Measurements from ENCODE around the gene NOP14. TPM values are rescaled to one million over a fixed set of nuclear protein-coding genes. Genes with fewer than 3 reads are reported as not detected.

NOP14 gene
- total and polyA plus RNA-seq, 2 experiments from 2014 or later, result 29.9 to 38.7 TPM

GRCh38 chr4:2982012-2982411 lies 18.8 kb upstream of the NOP14 start:
- no peaks in the 10 kb centered on the region for H4K20me1 ChIP-seq (replicated peaks; ENCODE audit: insufficient read depth)
- H3K27me3 Mint-ChIP-seq (ENCODE audit: insufficient read depth, low read depth, poor library complexity), result peaks cover 11% of the 10 kb centered on the region
- ATAC-seq (no peak), DNase-seq (ENCODE audit: low spot score) (no peak)
- peaks cover 7% of the 10 kb centered on the region; the same call in 2 of the 3 replicates for H3K36me3 Mint-ChIP-seq (ENCODE audit: low read depth)
- H3K79me2 ChIP-seq (replicated peaks; ENCODE audit: insufficient read depth), result no peaks in the 10 kb centered on the region
- no peaks in the 10 kb centered on the region for H3K9me2 ChIP-seq (ENCODE audit: insufficient read depth)
- H3K4me2 ChIP-seq, result no peak overlapping the region
- no peaks in the 10 kb centered on the region for H3F3A ChIP-seq (replicated peaks; ENCODE audit: low read depth)
- H3K4me3 Mint-ChIP-seq, result no peak overlapping the region
- H3K27ac ChIP-seq (ENCODE audit: low read depth), result no peak overlapping the region
- TF ChIP-seq POLR2AphosphoS5 (IDR thresholded peaks at IDR 0.05; ENCODE audit: low read depth) (no peak), EZH2 (IDR thresholded peaks at IDR 0.05; ENCODE audit: low read depth, unreplicated experiment) (no peak), JUNB (IDR thresholded peaks at IDR 0.05; ENCODE audit: unreplicated experiment) (no peak), NANOG (IDR thresholded peaks at IDR 0.05; ENCODE audit: borderline replicate concordance) (no peak), ZNF331 (CRISPR knock-in tag; IDR thresholded peaks at IDR 0.05; ENCODE audit: low read depth) (no peak), REST (IDR thresholded peaks at IDR 0.05; ENCODE audit: unreplicated experiment) (no peak), ZNF114 (CRISPR knock-in tag; IDR thresholded peaks at IDR 0.05) (no peak), EZH2phosphoT487 (IDR thresholded peaks at IDR 0.05; ENCODE audit: unreplicated experiment) (no peak), STAT1 (IDR thresholded peaks at IDR 0.05; ENCODE audit: unreplicated experiment) (no peak), CREB1 (CRISPR knock-in tag; IDR thresholded peaks at IDR 0.05; ENCODE audit: low read depth) (no peak)
- TF ChIP-seq, protein P1, sequence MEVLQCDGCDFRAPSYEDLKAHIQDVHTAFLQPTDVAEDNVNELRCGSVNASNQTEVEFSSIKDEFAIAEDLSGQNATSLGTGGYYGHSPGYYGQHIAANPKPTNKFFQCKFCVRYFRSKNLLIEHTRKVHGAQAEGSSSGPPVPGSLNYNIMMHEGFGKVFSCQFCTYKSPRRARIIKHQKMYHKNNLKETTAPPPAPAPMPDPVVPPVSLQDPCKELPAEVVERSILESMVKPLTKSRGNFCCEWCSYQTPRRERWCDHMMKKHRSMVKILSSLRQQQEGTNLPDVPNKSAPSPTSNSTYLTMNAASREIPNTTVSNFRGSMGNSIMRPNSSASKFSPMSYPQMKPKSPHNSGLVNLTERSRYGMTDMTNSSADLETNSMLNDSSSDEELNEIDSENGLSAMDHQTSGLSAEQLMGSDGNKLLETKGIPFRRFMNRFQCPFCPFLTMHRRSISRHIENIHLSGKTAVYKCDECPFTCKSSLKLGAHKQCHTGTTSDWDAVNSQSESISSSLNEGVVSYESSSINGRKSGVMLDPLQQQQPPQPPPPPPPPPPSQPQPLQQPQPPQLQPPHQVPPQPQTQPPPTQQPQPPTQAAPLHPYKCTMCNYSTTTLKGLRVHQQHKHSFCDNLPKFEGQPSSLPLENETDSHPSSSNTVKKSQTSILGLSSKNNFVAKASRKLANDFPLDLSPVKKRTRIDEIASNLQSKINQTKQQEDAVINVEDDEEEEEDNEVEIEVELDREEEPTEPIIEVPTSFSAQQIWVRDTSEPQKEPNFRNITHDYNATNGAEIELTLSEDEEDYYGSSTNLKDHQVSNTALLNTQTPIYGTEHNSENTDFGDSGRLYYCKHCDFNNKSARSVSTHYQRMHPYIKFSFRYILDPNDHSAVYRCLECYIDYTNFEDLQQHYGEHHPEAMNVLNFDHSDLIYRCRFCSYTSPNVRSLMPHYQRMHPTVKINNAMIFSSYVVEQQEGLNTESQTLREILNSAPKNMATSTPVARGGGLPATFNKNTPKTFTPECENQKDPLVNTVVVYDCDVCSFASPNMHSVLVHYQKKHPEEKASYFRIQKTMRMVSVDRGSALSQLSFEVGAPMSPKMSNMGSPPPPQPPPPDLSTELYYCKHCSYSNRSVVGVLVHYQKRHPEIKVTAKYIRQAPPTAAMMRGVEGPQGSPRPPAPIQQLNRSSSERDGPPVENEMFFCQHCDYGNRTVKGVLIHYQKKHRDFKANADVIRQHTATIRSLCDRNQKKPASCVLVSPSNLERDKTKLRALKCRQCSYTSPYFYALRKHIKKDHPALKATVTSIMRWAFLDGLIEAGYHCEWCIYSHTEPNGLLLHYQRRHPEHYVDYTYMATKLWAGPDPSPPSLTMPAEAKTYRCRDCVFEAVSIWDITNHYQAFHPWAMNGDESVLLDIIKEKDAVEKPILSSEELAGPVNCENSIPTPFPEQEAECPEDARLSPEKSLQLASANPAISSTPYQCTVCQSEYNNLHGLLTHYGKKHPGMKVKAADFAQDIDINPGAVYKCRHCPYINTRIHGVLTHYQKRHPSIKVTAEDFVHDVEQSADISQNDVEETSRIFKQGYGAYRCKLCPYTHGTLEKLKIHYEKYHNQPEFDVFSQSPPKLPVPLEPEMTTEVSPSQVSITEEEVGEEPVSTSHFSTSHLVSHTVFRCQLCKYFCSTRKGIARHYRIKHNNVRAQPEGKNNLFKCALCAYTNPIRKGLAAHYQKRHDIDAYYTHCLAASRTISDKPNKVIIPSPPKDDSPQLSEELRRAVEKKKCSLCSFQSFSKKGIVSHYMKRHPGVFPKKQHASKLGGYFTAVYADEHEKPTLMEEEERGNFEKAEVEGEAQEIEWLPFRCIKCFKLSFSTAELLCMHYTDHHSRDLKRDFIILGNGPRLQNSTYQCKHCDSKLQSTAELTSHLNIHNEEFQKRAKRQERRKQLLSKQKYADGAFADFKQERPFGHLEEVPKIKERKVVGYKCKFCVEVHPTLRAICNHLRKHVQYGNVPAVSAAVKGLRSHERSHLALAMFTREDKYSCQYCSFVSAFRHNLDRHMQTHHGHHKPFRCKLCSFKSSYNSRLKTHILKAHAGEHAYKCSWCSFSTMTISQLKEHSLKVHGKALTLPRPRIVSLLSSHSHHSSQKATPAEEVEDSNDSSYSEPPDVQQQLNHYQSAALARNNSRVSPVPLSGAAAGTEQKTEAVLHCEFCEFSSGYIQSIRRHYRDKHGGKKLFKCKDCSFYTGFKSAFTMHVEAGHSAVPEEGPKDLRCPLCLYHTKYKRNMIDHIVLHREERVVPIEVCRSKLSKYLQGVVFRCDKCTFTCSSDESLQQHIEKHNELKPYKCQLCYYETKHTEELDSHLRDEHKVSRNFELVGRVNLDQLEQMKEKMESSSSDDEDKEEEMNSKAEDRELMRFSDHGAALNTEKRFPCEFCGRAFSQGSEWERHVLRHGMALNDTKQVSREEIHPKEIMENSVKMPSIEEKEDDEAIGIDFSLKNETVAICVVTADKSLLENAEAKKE (CRISPR knock-in tag; IDR thresholded peaks at IDR 0.05), result no peak
- TF ChIP-seq, protein P2, sequence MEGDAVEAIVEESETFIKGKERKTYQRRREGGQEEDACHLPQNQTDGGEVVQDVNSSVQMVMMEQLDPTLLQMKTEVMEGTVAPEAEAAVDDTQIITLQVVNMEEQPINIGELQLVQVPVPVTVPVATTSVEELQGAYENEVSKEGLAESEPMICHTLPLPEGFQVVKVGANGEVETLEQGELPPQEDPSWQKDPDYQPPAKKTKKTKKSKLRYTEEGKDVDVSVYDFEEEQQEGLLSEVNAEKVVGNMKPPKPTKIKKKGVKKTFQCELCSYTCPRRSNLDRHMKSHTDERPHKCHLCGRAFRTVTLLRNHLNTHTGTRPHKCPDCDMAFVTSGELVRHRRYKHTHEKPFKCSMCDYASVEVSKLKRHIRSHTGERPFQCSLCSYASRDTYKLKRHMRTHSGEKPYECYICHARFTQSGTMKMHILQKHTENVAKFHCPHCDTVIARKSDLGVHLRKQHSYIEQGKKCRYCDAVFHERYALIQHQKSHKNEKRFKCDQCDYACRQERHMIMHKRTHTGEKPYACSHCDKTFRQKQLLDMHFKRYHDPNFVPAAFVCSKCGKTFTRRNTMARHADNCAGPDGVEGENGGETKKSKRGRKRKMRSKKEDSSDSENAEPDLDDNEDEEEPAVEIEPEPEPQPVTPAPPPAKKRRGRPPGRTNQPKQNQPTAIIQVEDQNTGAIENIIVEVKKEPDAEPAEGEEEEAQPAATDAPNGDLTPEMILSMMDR (conservative IDR thresholded peaks at IDR 0.05; ENCODE audit: low read depth in 2 of 2), result no peak
- no peaks in the 10 kb centered on the region for H3K27me3 ChIP-seq (ENCODE audit: insufficient read depth)
- no peaks in the 10 kb centered on the region for H3K36me3 ChIP-seq (ENCODE audit: insufficient read depth)
- H3K4me3 ChIP-seq, result no peak overlapping the region
- no peak overlapping the region for H2AFZ ChIP-seq
- no peaks in the 10 kb centered on the region for H3K4me1 ChIP-seq (ENCODE audit: insufficient read depth)
- H3K27ac Mint-ChIP-seq, result no peak overlapping the region
- peaks cover 39% of the 10 kb centered on the region for H3K9me3 Mint-ChIP-seq
- no peaks in the 10 kb centered on the region; the same call in 2 of the 3 replicates for H3K4me1 Mint-ChIP-seq

Measured in GM23338 (cell line).